Panc1 (cell line): ENCODE results near the gene OR2J2.
"Not testable (repeated sequence)": the region's sequence is repeated elsewhere in the genome, so short reads cannot be mapped to it uniquely, and the experiment has no call there.

Experiments
- CTCF ChIP-seq: fragments of 450-650 bp; IDR thresholded peaks from 2 replicates; pipeline ENCODE4 v1.5.1; 2017; ENCODE audit warnings: mild to moderate bottlenecking
- POLR2AphosphoS5 ChIP-seq: IDR thresholded peaks from 2 replicates; pipeline ENCODE4 v1.6.1; 2012; ENCODE audit warnings: mild to moderate bottlenecking, low read depth, low read length, moderate library complexity
- TF ChIP-seq, protein P1 (sequence below), 2 experiments: IDR thresholded peaks; 2 replicates each; pipeline ENCODE4 v1.6.1; 2011 to 2012; ENCODE audit warnings: low read depth in 2 of 2, control low read depth in 1 of 2, low read length in 1 of 2, mild to moderate bottlenecking in 1 of 2, moderate library complexity in 1 of 2; ENCODE audit not compliant: insufficient read depth in 1 of 2

- TF ChIP-seq CTCF, POLR2AphosphoS5: not testable (repeated sequence)
- TF ChIP-seq, protein P1, sequence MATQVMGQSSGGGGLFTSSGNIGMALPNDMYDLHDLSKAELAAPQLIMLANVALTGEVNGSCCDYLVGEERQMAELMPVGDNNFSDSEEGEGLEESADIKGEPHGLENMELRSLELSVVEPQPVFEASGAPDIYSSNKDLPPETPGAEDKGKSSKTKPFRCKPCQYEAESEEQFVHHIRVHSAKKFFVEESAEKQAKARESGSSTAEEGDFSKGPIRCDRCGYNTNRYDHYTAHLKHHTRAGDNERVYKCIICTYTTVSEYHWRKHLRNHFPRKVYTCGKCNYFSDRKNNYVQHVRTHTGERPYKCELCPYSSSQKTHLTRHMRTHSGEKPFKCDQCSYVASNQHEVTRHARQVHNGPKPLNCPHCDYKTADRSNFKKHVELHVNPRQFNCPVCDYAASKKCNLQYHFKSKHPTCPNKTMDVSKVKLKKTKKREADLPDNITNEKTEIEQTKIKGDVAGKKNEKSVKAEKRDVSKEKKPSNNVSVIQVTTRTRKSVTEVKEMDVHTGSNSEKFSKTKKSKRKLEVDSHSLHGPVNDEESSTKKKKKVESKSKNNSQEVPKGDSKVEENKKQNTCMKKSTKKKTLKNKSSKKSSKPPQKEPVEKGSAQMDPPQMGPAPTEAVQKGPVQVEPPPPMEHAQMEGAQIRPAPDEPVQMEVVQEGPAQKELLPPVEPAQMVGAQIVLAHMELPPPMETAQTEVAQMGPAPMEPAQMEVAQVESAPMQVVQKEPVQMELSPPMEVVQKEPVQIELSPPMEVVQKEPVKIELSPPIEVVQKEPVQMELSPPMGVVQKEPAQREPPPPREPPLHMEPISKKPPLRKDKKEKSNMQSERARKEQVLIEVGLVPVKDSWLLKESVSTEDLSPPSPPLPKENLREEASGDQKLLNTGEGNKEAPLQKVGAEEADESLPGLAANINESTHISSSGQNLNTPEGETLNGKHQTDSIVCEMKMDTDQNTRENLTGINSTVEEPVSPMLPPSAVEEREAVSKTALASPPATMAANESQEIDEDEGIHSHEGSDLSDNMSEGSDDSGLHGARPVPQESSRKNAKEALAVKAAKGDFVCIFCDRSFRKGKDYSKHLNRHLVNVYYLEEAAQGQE (IDR thresholded peaks at IDR 0.05; ENCODE audit: insufficient read depth in 1 of 2, low read depth in 2 of 2, low read length in 1 of 2): not testable (repeated sequence)
Measured at GRCh38 chr6:29155182-29155581, 15.5 kb upstream of the OR2J2 start.
